Ovary (tissue), 10 donors: ENCODE results near the gene EMID1. TPM values are rescaled to one million over a fixed set of nuclear protein-coding genes. Genes with fewer than 3 reads are reported as not detected.
A peak's percentile ranks its signal among the peaks of the same experiment; 100 is the strongest.

Experiments used
- DNase-seq, 5 donors: peaks; one replicate each; pipeline ENCODE4 v3.0.0-alpha.2; 2019 to 2020
- H3K27ac ChIP-seq, 2 donors: fragments of 200-600 bp; one replicate each; pipeline versions ENCODE4 v1.5.1 to v1.8.0; 2019 to 2022
- H3K27me3 ChIP-seq: fragments of 200-600 bp; one replicate; pipeline ENCODE4 v1.8.0; 2022
- H3K36me3 ChIP-seq: fragments of 200-600 bp; sonication (generic); one replicate; pipeline ENCODE4 v1.5.1; 2019
- H3K4me1 ChIP-seq: one replicate; pipeline ENCODE4 v1.8.1; 2013; ENCODE audit warnings: mild to moderate bottlenecking, moderate library complexity; ENCODE audit not compliant: insufficient read depth
- H3K4me3 ChIP-seq: fragments of 200-600 bp; sonication (generic); one replicate; pipeline ENCODE4 v1.5.1; 2017
- H3K9me3 ChIP-seq, 2 donors: fragments of 200-600 bp in 1 of 2; sonication (generic) in 1 of 2; one replicate each; pipeline versions ENCODE4 v1.5.1 to v1.8.1; 2013 to 2019; ENCODE audit warnings: mild to moderate bottlenecking in 1 of 2, moderate library complexity in 1 of 2
- EP300 ChIP-seq: sonication (generic); formaldehyde crosslinking; IDR thresholded peaks from one replicate; pipeline ENCODE4 v1.6.1; 2017; ENCODE audit warnings: antibody characterized with exemption
- POLR2A ChIP-seq: fragments of 450-650 bp; IDR thresholded peaks from one replicate; pipeline ENCODE4 v1.6.1; 2017; ENCODE audit warnings: antibody characterized with exemption, mild to moderate bottlenecking, moderate library complexity
- WGBS, 3 donors: extraction: QIAGEN DNeasy Blood & Tissue Kit in 1 of 3; methylation state at CpG; one replicate each; pipeline versions ENCODE4 v1.1.5 to v1.1.7; 2013 to 2017; 5-methylcytosine and 5-hydroxymethylcytosine counted together
- intact Hi-C, 4 donors: fragments of 100-400 bp; cut with DNase I; formaldehyde crosslinking; loops; one replicate each; pipeline versions ENCODE4 v1.11.0 to v1.15.1; 2022 to 2023
- long read RNA-seq, 3 donors: library from polyadenylated mRNA in 2 of 3; unstranded in 2 of 3; transcript quantifications; one replicate each; pipeline ENCODE4 v2.0.0 and lab custom pipeline, GENCODE V29; 2021 to 2026
- polyA plus RNA-seq, 2 donors: library from polyadenylated mRNA; stranded (reverse); fragments of 200-250 nt in 1 of 2; fragments of 350-450 nt in 1 of 2; fragmentation: Illumina TruSeq in 1 of 2; extraction: RNeasy Lipid Tissue Mini Kit (QIAGEN cat#74804) in 1 of 2; gene quantifications; one replicate each; pipeline ENCODE4 v1.2.3, GENCODE V29; 2013 to 2014
- total RNA-seq, 7 donors: library from RNA; depleted of rRNA in 2 of 7; stranded (reverse); fragments of >200 nt in 2 of 7; fragmentation: NEBNext Ultra II Directional in 3 of 7; extraction: Animal tissue kit (Norgen Biotek cat#: 25700) in 3 of 7; gene quantifications; one replicate each; pipeline versions ENCODE4 v1.1.0 to v1.2.4, GENCODE V29; 2016 to 2023
- TF ChIP-seq, protein P1 (sequence below), 3 donors: fragments of 450-650 bp in 2 of 3; fragments of 200-600 bp in 1 of 3; IDR thresholded peaks; one replicate each; pipeline versions ENCODE4 v1.5.1 to v1.8.0; 2016 to 2022; ENCODE audit warnings: antibody characterized with exemption in 3 of 3, mild to moderate bottlenecking in 1 of 3
- donor health status: DM: no; HTN: no; CAD: no; lungs with moderate emphysema.
- donor health status: DM: no; HTN: no; CAD: no.
- donor health status: Bipolar disorder and iron deficiency.
- donor health status: DM: yes; HTN: yes; CAD: no.
- donor health status: DM: no; HTN: no; CAD: no.
- donor health status: DM: yes; HTN: yes; CAD: no.

Gene EMID1
- total RNA-seq (10 to 100 TPM in 1 of 7 donors, 1 to 10 TPM in 6; 6.7 to 10.8 (median 8.6) TPM), polyA plus RNA-seq (10 to 100 TPM in 1 of 2 donors, 1 to 10 TPM in 1; 2.6 to 11.2 TPM)
- long read RNA-seq, donor 1, partial matches to known transcripts = 0 of 2 reads
- long read RNA-seq, donor 1, other reads (novel, unspliced or antisense) = 2 of 2 reads
- long read RNA-seq, donor 2, partial matches to known transcripts = 0 of 3 reads
- long read RNA-seq, donor 2, other reads (novel, unspliced or antisense) = 0 of 3 reads
- long read RNA-seq, donor 3, transcript EMID1-203 (15 exons, 2,118 nt) = minor isoform, 6 of 44 reads
- long read RNA-seq, donor 3, transcript EMID1-201 (15 exons, 2,173 nt) = major isoform, 12 of 44 reads
- long read RNA-seq, donor 3, partial matches to known transcripts = 4 of 44 reads
- long read RNA-seq, donor 3, other reads (novel, unspliced or antisense) = 22 of 44 reads

DNA sequence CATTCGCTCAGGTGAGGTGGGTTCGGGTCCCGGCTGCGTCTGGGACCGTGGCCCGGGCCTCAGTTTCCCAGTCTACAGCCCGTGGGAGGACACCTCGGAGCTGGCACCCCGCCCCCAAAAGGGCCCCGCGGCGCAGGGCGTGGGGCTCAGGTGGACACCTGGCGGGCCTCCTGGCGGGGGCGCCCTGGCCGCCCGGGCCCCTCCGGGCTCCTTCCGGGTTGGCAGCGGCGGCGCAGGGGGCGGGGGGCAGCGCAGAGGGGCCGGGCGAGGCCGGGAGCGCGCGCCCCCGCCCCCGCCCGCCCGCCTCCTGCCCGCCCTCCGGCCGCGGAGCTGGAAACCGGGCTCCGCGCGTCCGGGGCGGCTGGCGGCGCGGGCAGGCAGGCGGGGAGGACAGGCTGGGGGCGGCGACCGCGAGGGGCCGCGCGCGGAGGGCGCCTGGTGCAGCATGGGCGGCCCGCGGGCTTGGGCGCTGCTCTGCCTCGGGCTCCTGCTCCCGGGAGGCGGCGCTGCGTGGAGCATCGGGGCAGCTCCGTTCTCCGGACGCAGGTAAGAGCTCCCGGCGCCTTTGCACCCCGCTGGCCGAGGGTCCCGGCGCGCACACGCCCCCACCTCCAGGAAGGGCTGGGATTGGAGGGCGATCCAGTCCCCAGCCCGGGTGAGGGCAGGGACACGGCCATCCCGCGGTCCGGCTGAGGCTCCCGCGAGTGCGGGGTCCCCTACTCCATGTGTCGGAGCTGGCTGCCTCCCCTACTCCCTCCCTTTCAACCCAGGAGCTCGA is at the start of gene EMID1:
Gene EMID1 (plus strand): TSS at position 303 of the 778 bp plus-strand sequence. CDS start 143 bp downstream, at position 446.
- intact Hi-C loops = no loop called here
- Histone ChIP-seq H3K27me3 (no peaks in the 10 kb centered on the region), H3K27ac (peak within 1 kb of the TSS in 1 of 2 donors; percentile 47), H3K36me3 (no peaks in the 10 kb centered on the region), H3K9me3 (no peaks in the 10 kb centered on the region), H3K4me1 (no peaks in the 10 kb centered on the region), H3K4me3 (peak within 1 kb of the TSS; percentile 46)
- peak; percentile 51 to 72 (median 57) for DNase-seq
- WGBS, 3 donors = 2% methylated on average over 32 to 90 of the region's 90 CpGs
- TF ChIP-seq EP300 (no peak), POLR2A (no peak)
- TF ChIP-seq, protein P1, sequence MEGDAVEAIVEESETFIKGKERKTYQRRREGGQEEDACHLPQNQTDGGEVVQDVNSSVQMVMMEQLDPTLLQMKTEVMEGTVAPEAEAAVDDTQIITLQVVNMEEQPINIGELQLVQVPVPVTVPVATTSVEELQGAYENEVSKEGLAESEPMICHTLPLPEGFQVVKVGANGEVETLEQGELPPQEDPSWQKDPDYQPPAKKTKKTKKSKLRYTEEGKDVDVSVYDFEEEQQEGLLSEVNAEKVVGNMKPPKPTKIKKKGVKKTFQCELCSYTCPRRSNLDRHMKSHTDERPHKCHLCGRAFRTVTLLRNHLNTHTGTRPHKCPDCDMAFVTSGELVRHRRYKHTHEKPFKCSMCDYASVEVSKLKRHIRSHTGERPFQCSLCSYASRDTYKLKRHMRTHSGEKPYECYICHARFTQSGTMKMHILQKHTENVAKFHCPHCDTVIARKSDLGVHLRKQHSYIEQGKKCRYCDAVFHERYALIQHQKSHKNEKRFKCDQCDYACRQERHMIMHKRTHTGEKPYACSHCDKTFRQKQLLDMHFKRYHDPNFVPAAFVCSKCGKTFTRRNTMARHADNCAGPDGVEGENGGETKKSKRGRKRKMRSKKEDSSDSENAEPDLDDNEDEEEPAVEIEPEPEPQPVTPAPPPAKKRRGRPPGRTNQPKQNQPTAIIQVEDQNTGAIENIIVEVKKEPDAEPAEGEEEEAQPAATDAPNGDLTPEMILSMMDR (IDR thresholded peaks at IDR 0.05) = no peak

DNA sequence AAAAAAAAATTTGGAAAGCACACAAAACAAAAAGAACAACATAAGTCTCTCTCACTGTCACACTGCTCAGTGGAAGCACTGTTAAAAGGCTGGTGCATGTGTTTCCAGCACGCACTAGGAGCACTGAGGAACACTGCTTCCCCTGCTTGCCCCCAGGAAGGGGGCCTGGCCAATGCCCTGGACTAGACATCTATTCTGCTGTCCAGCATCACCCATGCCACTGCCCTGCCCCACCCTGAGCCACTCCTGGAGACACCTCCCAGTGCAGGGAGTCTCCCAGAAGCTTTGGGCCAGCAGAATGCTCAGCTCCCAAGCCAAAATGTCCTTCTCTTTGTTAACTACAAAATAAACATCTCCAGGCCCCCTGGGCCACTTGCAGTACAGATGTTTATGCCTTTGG is 49.7 kb upstream of the EMID1 start:
- peak in 3 of 5 donors; percentile 4 to 24 (median 11) for DNase-seq
- H3K4me3 ChIP-seq = no peak overlapping the region
- H3K27ac ChIP-seq = no peak overlapping the region
- 93 to 94% (median 93%) methylated on average over 1 of the region's 1 CpG for WGBS, 3 donors
- H3K9me3 ChIP-seq = no peaks in the 10 kb centered on the region
- no peaks in the 10 kb centered on the region for H3K27me3 ChIP-seq
- TF ChIP-seq EP300 (no peak), POLR2A (no peak)
- TF ChIP-seq, protein P1 (IDR thresholded peaks at IDR 0.05) = no peak
- H3K36me3 ChIP-seq = no peaks in the 10 kb centered on the region
- H3K4me1 ChIP-seq = no peaks in the 10 kb centered on the region
- intact Hi-C loops = loop anchor here in 3 of 4 donors (5.0 to 10.0 kb wide), 4 partner anchors 81 to 301 kb away; partner anchors contain the start of gene KREMEN1 (in 1 of the 3)

DNA sequence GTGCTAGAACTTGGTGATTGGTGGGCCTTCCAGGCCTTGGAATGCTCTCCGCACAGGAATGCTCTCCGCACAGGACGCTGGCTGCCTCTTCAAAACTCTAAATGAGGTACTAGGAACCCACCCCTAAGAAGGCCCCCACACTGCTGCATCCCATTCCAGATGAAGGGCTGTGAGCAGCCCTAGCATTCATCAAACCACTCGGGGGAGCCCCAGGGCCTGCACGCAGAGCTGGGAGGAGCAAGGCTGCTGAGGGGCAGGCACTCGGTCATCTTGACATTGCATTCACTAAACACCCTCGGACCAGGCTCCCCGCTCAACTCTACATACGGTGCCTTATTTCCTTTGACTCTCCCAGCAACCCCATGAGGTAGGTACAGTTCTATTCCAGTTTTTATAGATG is 49.2 kb upstream of the EMID1 start:
- Histone ChIP-seq H3K27ac (no peak overlapping the region), H3K9me3 (no peaks in the 10 kb centered on the region), H3K4me3 (no peak overlapping the region), H3K36me3 (no peaks in the 10 kb centered on the region), H3K4me1 (no peaks in the 10 kb centered on the region), H3K27me3 (no peaks in the 10 kb centered on the region)
- intact Hi-C loops = loop anchor here in 3 of 4 donors (5.0 to 10.0 kb wide), 4 partner anchors 82 to 302 kb away; partner anchors contain the start of gene KREMEN1 (in 1 of the 3)
- peak in 2 of 5 donors; percentile 22 to 41 for DNase-seq
- WGBS, 3 donors = 38 to 61% (median 51%) methylated on average over 8 to 9 of the region's 9 CpGs
- TF ChIP-seq, protein P1 (IDR thresholded peaks at IDR 0.05) = no peak
- TF ChIP-seq EP300 = no peak
- no peak for TF ChIP-seq POLR2A

DNA sequence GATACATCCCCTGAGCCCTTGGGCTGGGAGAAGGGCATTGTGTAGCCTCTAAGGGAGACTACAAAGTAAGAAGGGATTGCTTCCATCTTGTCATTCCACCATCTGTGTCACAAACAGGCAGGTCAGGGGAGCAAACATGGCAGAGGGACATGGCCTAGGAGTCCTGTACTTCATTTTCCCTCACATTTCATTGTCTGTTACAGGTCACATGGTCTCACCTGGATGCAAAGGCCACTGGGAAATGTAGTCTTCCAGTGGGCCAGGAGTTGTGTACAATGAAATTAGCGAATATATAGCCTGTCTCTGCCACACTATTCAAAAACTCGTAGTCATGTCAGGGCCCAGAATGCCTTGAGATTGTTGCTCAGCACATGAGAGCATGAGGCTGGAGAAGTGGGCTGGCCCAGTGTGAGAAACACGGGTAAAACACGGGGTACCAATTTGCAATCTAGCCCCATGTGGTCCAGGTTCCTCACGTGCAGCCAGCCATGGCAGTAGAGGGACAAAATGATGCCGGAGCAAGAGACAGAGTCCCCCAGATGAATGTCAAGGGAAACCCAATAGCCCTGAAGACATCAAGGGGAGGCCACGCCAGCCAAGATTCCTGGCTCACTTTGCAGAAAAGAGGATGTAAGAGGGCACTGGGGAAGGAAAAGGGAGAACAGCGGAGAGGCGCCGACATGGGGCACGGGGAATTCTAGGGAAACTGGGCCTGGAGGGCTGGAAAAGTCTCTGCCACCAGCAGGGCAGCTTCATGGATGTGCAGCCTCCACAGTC is 47.7 kb upstream of the EMID1 start:
- Histone ChIP-seq H3K4me3 (no peak overlapping the region), H3K27me3 (no peaks in the 10 kb centered on the region), H3K9me3 (no peaks in the 10 kb centered on the region), H3K27ac (no peak overlapping the region), H3K4me1 (no peaks in the 10 kb centered on the region), H3K36me3 (no peaks in the 10 kb centered on the region)
- 92 to 96% (median 95%) methylated on average over 11 of the region's 11 CpGs for WGBS, 3 donors
- intact Hi-C loops = loop anchor here in 3 of 4 donors (5.0 to 10.0 kb wide), 4 partner anchors 83 to 303 kb away; partner anchors contain the start of gene KREMEN1 (in 1 of the 3)
- peak in 1 of 5 donors; percentile 19 for DNase-seq
- TF ChIP-seq, protein P1 (IDR thresholded peaks at IDR 0.05) = no peak
- no peak for TF ChIP-seq EP300
- TF ChIP-seq POLR2A = no peak
